ENCODE measurements around the gene GSDMA.
"Not testable (repeated sequence)": the region's sequence is repeated elsewhere in the genome, so short reads cannot be mapped to it uniquely, and the experiment has no call there.

Gene GSDMA

GRCh38 chr17:40005520-40005919, 42.7 kb downstream of the GSDMA start:
- Histone ChIP-seq H3K4me3 (ENCODE audit: low read depth, low read length) (no peak overlapping the region), H3K9me3 (ENCODE audit: severe bottlenecking) (peaks cover 4% of the 10 kb centered on the region), H3K27me3 (ENCODE audit: insufficient read depth, low read depth, severe bottlenecking) (no peaks in the 10 kb centered on the region), H3K27ac (no peak overlapping the region), H3K36me3 (no peaks in the 10 kb centered on the region)
- TF ChIP-seq CTCF (IDR thresholded peaks at IDR 0.05; ENCODE audit: low read depth, low read length), result no peak
- DNase-seq, result no peak

DNA sequence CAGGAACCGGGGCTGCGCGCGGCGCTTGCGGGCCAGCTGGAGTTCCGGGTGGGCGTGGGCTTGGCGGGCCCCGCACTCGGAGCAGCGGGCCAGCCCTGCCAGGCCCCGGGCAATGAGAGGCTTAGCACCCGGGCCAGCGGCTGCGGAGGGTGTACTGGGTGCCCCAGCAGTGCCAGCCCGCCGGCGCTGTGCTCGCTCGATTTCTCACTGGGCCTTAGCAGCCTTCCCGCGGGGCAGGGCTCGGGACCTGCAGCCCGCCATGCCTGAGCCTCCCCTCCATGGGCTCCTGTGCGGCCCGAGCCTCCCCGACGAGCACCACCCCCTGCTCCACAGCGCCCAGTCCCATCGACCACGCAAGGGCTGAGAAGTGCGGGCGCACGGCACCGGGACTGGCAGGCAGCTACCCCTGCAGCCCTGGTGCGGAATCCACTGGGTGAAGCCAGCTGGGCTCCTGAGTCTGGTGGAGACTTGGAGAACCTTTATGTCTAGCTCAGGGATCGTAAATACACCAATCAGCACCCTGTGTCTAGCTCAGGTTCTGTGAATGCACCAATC, 48.2 kb downstream of the GSDMA start:
- not testable (repeated sequence) for H3K4me3 ChIP-seq (ENCODE audit: low read depth, low read length); H3K9me3 ChIP-seq (ENCODE audit: severe bottlenecking); H3K36me3 ChIP-seq; H3K27ac ChIP-seq; DNase-seq; H3K27me3 ChIP-seq (ENCODE audit: insufficient read depth, low read depth, severe bottlenecking)

DNA sequence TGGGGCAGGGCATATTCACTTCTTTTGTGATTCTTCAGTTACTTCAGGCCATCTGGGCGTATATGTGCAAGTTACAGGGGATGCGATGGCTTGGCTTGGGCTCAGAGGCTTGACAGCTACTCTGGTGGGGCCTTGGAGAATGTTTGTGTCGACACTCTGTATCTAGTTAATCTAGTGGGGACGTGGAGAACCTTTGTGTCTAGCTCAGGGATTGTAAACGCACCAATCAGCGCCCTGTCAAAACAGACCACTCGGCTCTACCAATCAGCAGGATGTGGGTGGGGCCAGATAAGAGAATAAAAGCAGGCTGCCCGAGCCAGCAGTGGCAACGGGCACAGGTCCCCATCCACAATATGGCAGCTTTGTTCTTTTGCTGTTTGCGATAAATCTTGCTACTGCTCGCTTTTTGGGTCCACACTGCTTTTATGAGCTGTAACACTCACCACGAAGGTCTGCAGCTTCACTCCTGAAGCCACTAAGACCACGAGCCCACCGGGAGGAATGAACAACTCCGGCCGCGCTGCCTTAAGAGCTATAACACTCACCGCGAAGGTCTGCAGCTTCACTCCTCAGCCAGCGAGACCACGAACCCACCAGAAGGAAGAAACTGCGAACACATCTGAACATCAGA, 49.3 kb downstream of the GSDMA start:
- not testable (repeated sequence) for H3K27ac ChIP-seq; H3K4me3 ChIP-seq (ENCODE audit: low read depth, low read length); H3K36me3 ChIP-seq

DNA sequence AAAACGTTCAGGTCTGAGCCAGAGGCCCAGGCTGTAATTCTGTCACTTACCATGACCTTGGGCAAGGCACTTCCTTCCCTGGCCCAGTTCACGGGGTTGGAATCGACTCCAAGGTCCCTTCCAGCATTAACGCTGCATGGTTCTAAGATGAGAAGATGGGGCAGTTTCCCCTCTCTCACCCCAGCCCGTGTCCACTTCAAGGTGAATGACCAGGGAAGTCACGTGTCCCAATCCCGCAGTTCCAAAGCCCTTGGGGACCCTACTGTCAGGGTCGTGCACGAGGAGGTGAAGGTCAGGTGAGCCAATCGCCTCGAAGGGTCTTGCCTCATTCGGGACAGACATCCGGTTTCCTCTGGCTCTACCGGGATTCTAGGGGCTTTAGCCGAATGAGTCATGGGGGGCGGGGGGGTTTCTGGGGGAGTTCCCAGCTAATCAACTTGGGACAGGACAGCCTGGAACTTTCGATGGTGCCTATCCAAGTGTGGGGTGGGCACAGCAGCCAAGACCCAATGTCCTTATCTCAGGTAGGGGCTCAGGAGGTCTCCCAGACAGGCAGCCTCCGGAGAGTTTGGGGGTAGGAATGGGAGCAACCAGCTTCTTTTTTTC, 51.7 kb downstream of the GSDMA start:
- DNase-seq, result no peak
- peaks cover 14% of the 10 kb centered on the region for H3K36me3 ChIP-seq
- no peak overlapping the region for H3K4me3 ChIP-seq (ENCODE audit: low read depth, low read length)
- TF ChIP-seq CTCF (IDR thresholded peaks at IDR 0.05; ENCODE audit: low read depth, low read length), result no peak
- no peaks in the 10 kb centered on the region for H3K9me3 ChIP-seq (ENCODE audit: severe bottlenecking)
- no peak overlapping the region for H3K27ac ChIP-seq
- no peaks in the 10 kb centered on the region for H3K27me3 ChIP-seq (ENCODE audit: insufficient read depth, low read depth, severe bottlenecking)

More for the DNA sequence above, 49.3 kb downstream of the GSDMA start:
- H3K27me3 ChIP-seq (ENCODE audit: insufficient read depth, low read depth, severe bottlenecking); DNase-seq; H3K9me3 ChIP-seq (ENCODE audit: severe bottlenecking): not testable (repeated sequence)

GRCh38 chr17:40015005-40015997, 52.5 kb downstream of the GSDMA start, which contains the start of gene CSF3:
TSS of gene CSF3 (plus strand) at chr17:40015440. CDS start at chr17:40015475, 35 bp downstream.
- H3K36me3 ChIP-seq, result peaks cover 23% of the 10 kb centered on the region
- H3K27ac ChIP-seq, result peak within 1 kb of the TSS; percentile 10; the same call in 1 of the 2 replicates
- no peak for TF ChIP-seq CTCF (IDR thresholded peaks at IDR 0.05; ENCODE audit: low read depth, low read length)
- no peak within 1 kb of the TSS for H3K4me3 ChIP-seq (ENCODE audit: low read depth, low read length)
- H3K27me3 ChIP-seq (ENCODE audit: insufficient read depth, low read depth, severe bottlenecking), result no peaks in the 10 kb centered on the region
- DNase-seq, result no peak
- H3K9me3 ChIP-seq (ENCODE audit: severe bottlenecking), result no peaks in the 10 kb centered on the region

DNA sequence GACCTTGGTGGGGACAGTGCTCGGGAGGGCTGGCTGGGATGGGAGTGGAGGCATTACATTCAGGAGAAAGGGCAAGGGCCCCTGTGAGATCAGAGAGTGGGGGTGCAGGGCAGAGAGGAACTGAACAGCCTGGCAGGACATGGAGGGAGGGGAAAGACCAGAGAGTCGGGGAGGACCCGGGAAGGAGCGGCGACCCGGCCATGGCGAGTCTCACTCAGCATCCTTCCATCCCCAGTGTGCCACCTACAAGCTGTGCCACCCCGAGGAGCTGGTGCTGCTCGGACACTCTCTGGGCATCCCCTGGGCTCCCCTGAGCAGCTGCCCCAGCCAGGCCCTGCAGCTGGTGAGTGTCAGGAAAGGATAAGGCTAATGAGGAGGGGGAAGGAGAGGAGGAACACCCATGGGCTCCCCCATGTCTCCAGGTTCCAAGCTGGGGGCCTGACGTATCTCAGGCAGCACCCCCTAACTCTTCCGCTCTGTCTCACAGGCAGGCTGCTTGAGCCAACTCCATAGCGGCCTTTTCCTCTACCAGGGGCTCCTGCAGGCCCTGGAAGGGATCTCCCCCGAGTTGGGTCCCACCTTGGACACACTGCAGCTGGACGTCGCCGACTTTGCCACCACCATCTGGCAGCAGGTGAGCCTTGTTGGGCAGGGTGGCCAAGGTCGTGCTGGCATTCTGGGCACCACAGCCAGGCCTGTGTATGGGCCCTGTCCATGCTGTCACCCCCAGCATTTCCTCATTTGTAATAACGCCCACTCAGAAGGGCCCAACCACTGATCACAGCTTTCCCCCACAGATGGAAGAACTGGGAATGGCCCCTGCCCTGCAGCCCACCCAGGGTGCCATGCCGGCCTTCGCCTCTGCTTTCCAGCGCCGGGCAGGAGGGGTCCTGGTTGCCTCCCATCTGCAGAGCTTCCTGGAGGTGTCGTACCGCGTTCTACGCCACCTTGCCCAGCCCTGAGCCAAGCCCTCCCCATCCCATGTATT, 53.5 kb downstream of the GSDMA start:
- TF ChIP-seq CTCF (IDR thresholded peaks at IDR 0.05; ENCODE audit: low read depth, low read length), result no peak
- H3K9me3 ChIP-seq (ENCODE audit: severe bottlenecking), result no peaks in the 10 kb centered on the region
- H3K27ac ChIP-seq, result peak overlapping the region; percentile 10; the same call in 1 of the 2 replicates
- H3K27me3 ChIP-seq (ENCODE audit: insufficient read depth, low read depth, severe bottlenecking), result no peaks in the 10 kb centered on the region
- H3K4me3 ChIP-seq (ENCODE audit: low read depth, low read length), result no peak overlapping the region
- DNase-seq, result no peak
- H3K36me3 ChIP-seq, result peaks cover 33% of the 10 kb centered on the region

Measured in WERI-Rb-1 (cell line).